Measurements from ENCODE around the gene PSD4. TPM values are rescaled to one million over a fixed set of nuclear protein-coding genes. Genes with fewer than 3 reads are reported as not detected.

The PSD4 gene
- total and polyA plus RNA-seq, 10 of the 15 experiments (the other 5 are each of a cell fraction or from before 2014, with no cell fraction given) = 0.68 to 114 (median 35.1) TPM

DNA sequence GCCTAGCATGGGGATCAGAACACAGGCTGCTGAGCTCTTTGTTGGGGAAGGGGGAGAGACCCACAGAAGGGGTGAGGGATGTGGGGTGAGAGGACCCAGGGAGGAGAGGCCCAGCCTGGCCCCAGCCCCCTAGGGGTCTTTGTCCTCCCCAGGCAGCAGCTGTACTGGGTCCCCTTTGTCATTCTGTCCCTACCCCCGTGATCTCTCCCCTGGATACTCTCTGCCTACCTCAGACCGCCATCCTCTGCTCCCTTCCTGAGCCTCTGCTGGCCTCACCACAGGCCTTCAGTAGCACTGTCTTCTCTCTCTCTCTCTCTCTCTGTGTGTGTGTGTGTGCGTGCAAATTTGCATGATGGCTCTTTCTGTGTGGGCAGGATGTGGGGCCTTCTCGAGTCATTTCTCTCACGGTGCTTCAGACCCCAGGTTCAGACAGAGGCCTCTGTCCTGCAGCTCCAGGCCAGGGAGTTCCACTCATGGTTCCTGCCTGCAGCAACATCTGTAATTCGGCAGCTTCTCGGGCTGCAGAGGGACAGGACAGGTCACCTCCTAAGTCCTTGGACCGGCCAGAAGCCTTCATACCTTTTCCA, 1.4 kb downstream of the PSD4 start (continued):
- TF ChIP-seq PML (IDR thresholded peaks at IDR 0.05; ENCODE audit: low read length) (peak; percentile 93), CBX3 (IDR thresholded peaks at IDR 0.05; ENCODE audit: borderline replicate concordance, low read depth) (no peak), CHD1 (IDR thresholded peaks at IDR 0.05; ENCODE audit: low read depth, low read length) (no peak; the same call in 1 of the 2 replicates), MXI1 (IDR thresholded peaks at IDR 0.05; ENCODE audit: low read depth, low read length) (peak; percentile 87), EGR1 (IDR thresholded peaks at IDR 0.05; ENCODE audit: borderline replicate concordance in 1 of 2, low read depth in 2 of 2, low read length in 2 of 2) (peak in 1 of 2 experiments; percentile 69; a peak in 2 of 3 replicates), CBX5 (IDR thresholded peaks at IDR 0.05; ENCODE audit: low read depth) (peak; percentile 73; the same call in 1 of the 2 replicates), MYB (IDR thresholded peaks at IDR 0.05; ENCODE audit: borderline replicate concordance, low read depth, low read length) (no peak), MEF2B (IDR thresholded peaks at IDR 0.05; ENCODE audit: partially characterized antibody, poor library complexity, severe bottlenecking) (peak; percentile 59), NFXL1 (IDR thresholded peaks at IDR 0.05; ENCODE audit: borderline replicate concordance) (no peak), BACH1 (IDR thresholded peaks at IDR 0.05; ENCODE audit: borderline replicate concordance) (no peak; the same call in 1 of the 2 replicates), HDAC6 (IDR thresholded peaks at IDR 0.05; ENCODE audit: unreplicated experiment) (no peak), ZNF274 (IDR thresholded peaks at IDR 0.05; ENCODE audit: insufficient read depth, insufficient read length) (no peak), ZNF384 (IDR thresholded peaks at IDR 0.05; ENCODE audit: borderline replicate concordance, low read depth, low read length) (0 out of 2 replicates have a peak, but pooled peaks have one; percentile 17), CEBPB (IDR thresholded peaks at IDR 0.05; ENCODE audit: borderline replicate concordance in 1 of 2, low read depth in 2 of 2, low read length in 2 of 2) (no peak), DPF2 (IDR thresholded peaks at IDR 0.05) (peak; percentile 73)
- TF ChIP-seq, protein P1, sequence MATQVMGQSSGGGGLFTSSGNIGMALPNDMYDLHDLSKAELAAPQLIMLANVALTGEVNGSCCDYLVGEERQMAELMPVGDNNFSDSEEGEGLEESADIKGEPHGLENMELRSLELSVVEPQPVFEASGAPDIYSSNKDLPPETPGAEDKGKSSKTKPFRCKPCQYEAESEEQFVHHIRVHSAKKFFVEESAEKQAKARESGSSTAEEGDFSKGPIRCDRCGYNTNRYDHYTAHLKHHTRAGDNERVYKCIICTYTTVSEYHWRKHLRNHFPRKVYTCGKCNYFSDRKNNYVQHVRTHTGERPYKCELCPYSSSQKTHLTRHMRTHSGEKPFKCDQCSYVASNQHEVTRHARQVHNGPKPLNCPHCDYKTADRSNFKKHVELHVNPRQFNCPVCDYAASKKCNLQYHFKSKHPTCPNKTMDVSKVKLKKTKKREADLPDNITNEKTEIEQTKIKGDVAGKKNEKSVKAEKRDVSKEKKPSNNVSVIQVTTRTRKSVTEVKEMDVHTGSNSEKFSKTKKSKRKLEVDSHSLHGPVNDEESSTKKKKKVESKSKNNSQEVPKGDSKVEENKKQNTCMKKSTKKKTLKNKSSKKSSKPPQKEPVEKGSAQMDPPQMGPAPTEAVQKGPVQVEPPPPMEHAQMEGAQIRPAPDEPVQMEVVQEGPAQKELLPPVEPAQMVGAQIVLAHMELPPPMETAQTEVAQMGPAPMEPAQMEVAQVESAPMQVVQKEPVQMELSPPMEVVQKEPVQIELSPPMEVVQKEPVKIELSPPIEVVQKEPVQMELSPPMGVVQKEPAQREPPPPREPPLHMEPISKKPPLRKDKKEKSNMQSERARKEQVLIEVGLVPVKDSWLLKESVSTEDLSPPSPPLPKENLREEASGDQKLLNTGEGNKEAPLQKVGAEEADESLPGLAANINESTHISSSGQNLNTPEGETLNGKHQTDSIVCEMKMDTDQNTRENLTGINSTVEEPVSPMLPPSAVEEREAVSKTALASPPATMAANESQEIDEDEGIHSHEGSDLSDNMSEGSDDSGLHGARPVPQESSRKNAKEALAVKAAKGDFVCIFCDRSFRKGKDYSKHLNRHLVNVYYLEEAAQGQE (IDR thresholded peaks at IDR 0.05; ENCODE audit: low read depth, low read length) = 0 out of 2 replicates have a peak, but pooled peaks have one; percentile 53
- TF ChIP-seq, protein P2, sequence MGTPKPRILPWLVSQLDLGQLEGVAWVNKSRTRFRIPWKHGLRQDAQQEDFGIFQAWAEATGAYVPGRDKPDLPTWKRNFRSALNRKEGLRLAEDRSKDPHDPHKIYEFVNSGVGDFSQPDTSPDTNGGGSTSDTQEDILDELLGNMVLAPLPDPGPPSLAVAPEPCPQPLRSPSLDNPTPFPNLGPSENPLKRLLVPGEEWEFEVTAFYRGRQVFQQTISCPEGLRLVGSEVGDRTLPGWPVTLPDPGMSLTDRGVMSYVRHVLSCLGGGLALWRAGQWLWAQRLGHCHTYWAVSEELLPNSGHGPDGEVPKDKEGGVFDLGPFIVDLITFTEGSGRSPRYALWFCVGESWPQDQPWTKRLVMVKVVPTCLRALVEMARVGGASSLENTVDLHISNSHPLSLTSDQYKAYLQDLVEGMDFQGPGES (IDR thresholded peaks at IDR 0.05) = no peak
- TF ChIP-seq, protein P3, sequence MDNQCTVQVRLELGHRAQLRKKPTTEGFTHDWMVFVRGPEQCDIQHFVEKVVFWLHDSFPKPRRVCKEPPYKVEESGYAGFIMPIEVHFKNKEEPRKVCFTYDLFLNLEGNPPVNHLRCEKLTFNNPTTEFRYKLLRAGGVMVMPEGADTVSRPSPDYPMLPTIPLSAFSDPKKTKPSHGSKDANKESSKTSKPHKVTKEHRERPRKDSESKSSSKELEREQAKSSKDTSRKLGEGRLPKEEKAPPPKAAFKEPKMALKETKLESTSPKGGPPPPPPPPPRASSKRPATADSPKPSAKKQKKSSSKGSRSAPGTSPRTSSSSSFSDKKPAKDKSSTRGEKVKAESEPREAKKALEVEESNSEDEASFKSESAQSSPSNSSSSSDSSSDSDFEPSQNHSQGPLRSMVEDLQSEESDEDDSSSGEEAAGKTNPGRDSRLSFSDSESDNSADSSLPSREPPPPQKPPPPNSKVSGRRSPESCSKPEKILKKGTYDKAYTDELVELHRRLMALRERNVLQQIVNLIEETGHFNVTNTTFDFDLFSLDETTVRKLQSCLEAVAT (IDR thresholded peaks at IDR 0.05) = peak; percentile 97

Data from GM12878 (cell line).